DND-41 (cell line): ENCODE measurements around the gene MARCHF3.
"Not testable (repeated sequence)": the region's sequence is repeated elsewhere in the genome, so short reads cannot be mapped to it uniquely, and the experiment has no call there.

Source experiments
- ATAC-seq: fragments of 200-7000 bp; cut with Tn5 transposase; 3 replicates; pipeline ENCODE4 v1.9.1; 2021; ENCODE audit warnings: low read depth; ENCODE audit not compliant: insufficient read depth
- DNase-seq: peaks from one replicate; pipeline ENCODE4 v3.0.0-alpha.2; 2020
- H2AFZ ChIP-seq: 2 replicates; pipeline ENCODE4 v1.6.0; 2012; ENCODE audit warnings: low read depth, low read length
- H3K27ac ChIP-seq: 2 replicates; pipeline ENCODE4 v1.5.1; 2012; ENCODE audit warnings: low read length, inconsistent platforms
- H3K27me3 ChIP-seq: fragments of 200-600 bp; sonication (generic); 2 replicates; pipeline ENCODE4 v1.6.0; 2012; ENCODE audit warnings: low read length, mild to moderate bottlenecking, inconsistent platforms; ENCODE audit not compliant: insufficient read depth, poor library complexity
- H3K36me3 ChIP-seq: 2 replicates; pipeline ENCODE4 v1.5.1; 2012; ENCODE audit warnings: low read length, inconsistent platforms; ENCODE audit not compliant: insufficient read depth
- H3K4me1 ChIP-seq: 2 replicates; pipeline ENCODE4 v1.5.1; 2012; ENCODE audit warnings: mild to moderate bottlenecking, low read length; ENCODE audit not compliant: insufficient read depth
- H3K4me2 ChIP-seq: 2 replicates; pipeline ENCODE4 v1.6.0; 2012; ENCODE audit warnings: mild to moderate bottlenecking, moderate library complexity, low read length, inconsistent platforms; ENCODE audit not compliant: insufficient read depth
- H3K4me3 ChIP-seq, 2 experiments: fragments of 200-600 bp in 1 of 2; shearing (Covaris generic) in 1 of 2; 2 replicates each; pipeline ENCODE4 v1.5.1; 2012 to 2016; ENCODE audit warnings: inconsistent platforms in 2 of 2, low read length in 2 of 2, mild to moderate bottlenecking in 2 of 2, low read depth in 1 of 2, moderate library complexity in 1 of 2
- H3K79me2 ChIP-seq: 2 replicates; pipeline ENCODE4 v1.6.0; 2012; ENCODE audit warnings: low read length, inconsistent platforms; ENCODE audit not compliant: insufficient read depth
- H3K9ac ChIP-seq: 2 replicates; pipeline ENCODE4 v1.6.0; 2012; ENCODE audit warnings: low read depth, mild to moderate bottlenecking, inconsistent platforms, low read length, moderate library complexity
- H3K9me3 ChIP-seq: 2 replicates; pipeline ENCODE4 v1.5.1; 2012; ENCODE audit warnings: low read length, moderate library complexity, mild to moderate bottlenecking, inconsistent platforms; ENCODE audit not compliant: insufficient read depth, severe bottlenecking
- H4K20me1 ChIP-seq: 2 replicates; pipeline ENCODE4 v1.6.0; 2012; ENCODE audit warnings: low read length; ENCODE audit not compliant: insufficient read depth
- CTCF ChIP-seq: IDR thresholded peaks from 2 replicates; pipeline ENCODE4 v1.5.1; 2012; ENCODE audit warnings: borderline replicate concordance, low read length, moderate library complexity, mild to moderate bottlenecking; ENCODE audit not compliant: poor library complexity, severe bottlenecking; ENCODE audit errors: extremely low read depth
- EZH2 ChIP-seq: IDR thresholded peaks from 3 replicates; pipeline ENCODE4 v1.6.1; 2012; ENCODE audit warnings: borderline replicate concordance, low read depth, mild to moderate bottlenecking, moderate library complexity, low read length, inconsistent platforms; ENCODE audit not compliant: severe bottlenecking

The MARCHF3 gene

GRCh38 chr5:127025467-127025866 lies 4.9 kb downstream of the MARCHF3 start:
- no peaks in the 10 kb centered on the region for H3K4me1 ChIP-seq
- TF ChIP-seq EZH2 (no peak), CTCF (no peak)
- H3K27me3 ChIP-seq: peaks cover 4% of the 10 kb centered on the region
- no peaks in the 10 kb centered on the region for H3K36me3 ChIP-seq
- no peaks in the 10 kb centered on the region for H3K79me2 ChIP-seq
- no peak overlapping the region for H3K4me3 ChIP-seq
- DNase-seq (no peak), ATAC-seq (no peak)
- H3K27ac ChIP-seq: no peak overlapping the region
- H4K20me1 ChIP-seq: no peaks in the 10 kb centered on the region
- no peak overlapping the region for H2AFZ ChIP-seq
- no peak overlapping the region for H3K4me2 ChIP-seq
- H3K9ac ChIP-seq: no peak overlapping the region
- H3K9me3 ChIP-seq: no peaks in the 10 kb centered on the region

GRCh38 chr5:127024821-127025220 lies 5.5 kb downstream of the MARCHF3 start:
- Histone ChIP-seq H3K4me3 (no peak overlapping the region), H3K36me3 (no peaks in the 10 kb centered on the region), H3K4me2 (no peak overlapping the region), H3K27me3 (peaks cover 4% of the 10 kb centered on the region), H3K9ac (no peak overlapping the region), H2AFZ (no peak overlapping the region), H3K79me2 (no peaks in the 10 kb centered on the region), H3K9me3 (no peaks in the 10 kb centered on the region), H3K27ac (no peak overlapping the region), H4K20me1 (no peaks in the 10 kb centered on the region), H3K4me1 (no peaks in the 10 kb centered on the region)
- no peak for DNase-seq
- ATAC-seq: no peak
- TF ChIP-seq EZH2: no peak
- TF ChIP-seq CTCF: no peak

GRCh38 chr5:127023552-127024191 lies 6.7 kb downstream of the MARCHF3 start:
- not testable (repeated sequence) for H3K9ac ChIP-seq, H4K20me1 ChIP-seq, H3K27me3 ChIP-seq, H3K9me3 ChIP-seq, H3K27ac ChIP-seq, H3K79me2 ChIP-seq, H3K4me1 ChIP-seq, H3K36me3 ChIP-seq, ATAC-seq, H3K4me3 ChIP-seq, DNase-seq, H2AFZ ChIP-seq, H3K4me2 ChIP-seq

- Histone ChIP-seq H3K79me2 (no peaks in the 10 kb centered on the region), H3K4me1 (no peaks in the 10 kb centered on the region), H4K20me1 (no peaks in the 10 kb centered on the region), H2AFZ (no peak overlapping the region), H3K9me3 (no peaks in the 10 kb centered on the region), H3K4me3 (no peak overlapping the region), H3K9ac (no peak overlapping the region), H3K4me2 (no peak overlapping the region), H3K36me3 (no peaks in the 10 kb centered on the region), H3K27ac (no peak overlapping the region), H3K27me3 (peaks cover 4% of the 10 kb centered on the region)
- ATAC-seq (no peak), DNase-seq (no peak)
- TF ChIP-seq EZH2 (no peak), CTCF (no peak)
Observed at GRCh38 chr5:127022846-127023245, 7.5 kb downstream of the MARCHF3 start.
